A549 (cell line): ENCODE data around the gene GRXCR2. TPM values are rescaled to one million over a fixed set of nuclear protein-coding genes. Genes with fewer than 3 reads are reported as not detected.

ENCODE experiments used
- ATAC-seq, 2 experiments: fragments of 200-7000 bp in 1 of 2; fragments of >200 bp in 1 of 2; cut with Nextera tagmentation in 1 of 2; cut with Tn5 transposase in 1 of 2; 3 replicates each; pipeline versions ENCODE4 v1.8.0 to v1.9.1; 2018 to 2020; ENCODE audit warnings: mild to moderate bottlenecking in 1 of 2, moderate library complexity in 1 of 2
- CTCF ChIA-PET: fragments of 300-600 bp; sonication (Branson Sonifier 250); formaldehyde crosslinking; extraction: SDS; loops from one replicate; lab custom pipeline; 2021; ENCODE audit warnings: antibody characterized with exemption, inconsistent platforms; lab: Yijun Ruan, JAX
- POLR2A ChIA-PET: fragments of 350-600 bp; formaldehyde crosslinking; extraction: SDS; loops from one replicate; lab custom pipeline; 2021; ENCODE audit warnings: antibody characterized with exemption, inconsistent platforms; lab: Yijun Ruan, JAX
- DNase-seq, 2 experiments: peaks; one replicate each; pipeline versions ENCODE4 v3.0.0 to v3.0.0-alpha.2; 2011 to 2016; ENCODE audit warnings: low read depth in 1 of 2, low spot score in 1 of 2
- FAIRE-seq: peaks from 2 replicates; lab custom pipeline; 2011; peaks lifted over from hg19 to GRCh38; lab: Jason Lieb, UNC
- H3K27ac ChIP-seq, 2 experiments: fragments of >200 bp; sonication (Bioruptor Twin); formaldehyde crosslinking; 3 replicates each; pipeline ENCODE4 v1.5.1; 2016 to 2017
- H3K4me1 ChIP-seq: fragments of >200 bp; sonication (Bioruptor Twin); formaldehyde crosslinking; 3 replicates; pipeline ENCODE4 v1.6.1; 2016
- H3K4me2 ChIP-seq: fragments of >200 bp; sonication (Bioruptor Twin); formaldehyde crosslinking; 3 replicates; pipeline ENCODE4 v1.6.1; 2016
- H3K4me3 ChIP-seq: fragments of >200 bp; sonication (Bioruptor Twin); formaldehyde crosslinking; 3 replicates; pipeline ENCODE4 v1.5.1; 2016
- H3K9me3 ChIP-seq: fragments of >200 bp; sonication (Bioruptor Twin); formaldehyde crosslinking; 3 replicates; pipeline ENCODE4 v1.6.1; 2016
- CBX8 ChIP-seq: fragments of 200-600 bp; sonication (generic); IDR thresholded peaks from 2 replicates; pipeline ENCODE4 v1.6.1; 2016
- CEBPB ChIP-seq, 2 experiments: fragments of >200 bp in 1 of 2; sonication (Bioruptor Twin) in 1 of 2; formaldehyde crosslinking in 1 of 2; IDR thresholded peaks; 2 replicates each; pipeline ENCODE4 v1.6.1; 2012 to 2016
- CHD2 ChIP-seq: fragments of 150-350 bp; IDR thresholded peaks from 2 replicates; pipeline ENCODE4 v1.6.1; 2014; ENCODE audit warnings: low read length; ENCODE audit not compliant: partially characterized antibody
- CHD4 ChIP-seq: fragments of 200-600 bp; sonication (generic); IDR thresholded peaks from 2 replicates; pipeline ENCODE4 v1.6.1; 2016; ENCODE audit warnings: antibody characterized with exemption, mild to moderate bottlenecking, borderline replicate concordance
- EHF ChIP-seq: fragments of 250-450 bp; sonication (Bioruptor Pico); IDR thresholded peaks from 2 replicates; pipeline ENCODE4 v1.5.0; 2020; ENCODE audit warnings: mild to moderate bottlenecking
- EP300 ChIP-seq, 2 experiments: fragments of >200 bp; sonication (Bioruptor Twin); formaldehyde crosslinking; IDR thresholded peaks; 2 replicates in 1 of 2; 3 replicates in 1 of 2; pipeline ENCODE4 v1.6.1; 2016 to 2017
- FOSB ChIP-seq: fragments of 250-450 bp; sonication (Bioruptor Pico); IDR thresholded peaks from 2 replicates; pipeline ENCODE4 v1.5.0; 2020; ENCODE audit warnings: mild to moderate bottlenecking, moderate library complexity
- FOSL2 ChIP-seq, 2 experiments: fragments of 450-650 bp in 1 of 2; fragments of >200 bp in 1 of 2; sonication (Bioruptor Twin) in 1 of 2; formaldehyde crosslinking; IDR thresholded peaks; 2 replicates each; pipeline versions ENCODE4 v1.5.0 to v1.6.1; 2016 to 2020; ENCODE audit warnings: mild to moderate bottlenecking in 1 of 2, moderate library complexity in 1 of 2
- HEYL ChIP-seq: fragments of 250-450 bp; sonication (Bioruptor Pico); IDR thresholded peaks from 2 replicates; pipeline ENCODE4 v1.8.0; 2021; ENCODE audit warnings: mild to moderate bottlenecking, moderate library complexity
- HOXA7 ChIP-seq: fragments of 250-450 bp; sonication (Bioruptor Pico); IDR thresholded peaks from 2 replicates; pipeline ENCODE4 v1.5.0; 2020; ENCODE audit warnings: mild to moderate bottlenecking, moderate library complexity
- HOXB13 ChIP-seq: fragments of 250-450 bp; sonication (Bioruptor Pico); IDR thresholded peaks from 2 replicates; pipeline ENCODE4 v1.5.0; 2020; ENCODE audit warnings: low read depth, mild to moderate bottlenecking, moderate library complexity
- JUNB ChIP-seq: fragments of >200 bp; sonication (Bioruptor Twin); formaldehyde crosslinking; IDR thresholded peaks from 2 replicates; pipeline ENCODE4 v1.6.1; 2016
- NFE2L2 ChIP-seq: fragments of 150-350 bp; conservative IDR thresholded peaks from 2 replicates; pipeline ENCODE4 v1.6.1; 2014; ENCODE audit warnings: low read length
- PHF8 ChIP-seq: fragments of 200-600 bp; sonication (generic); IDR thresholded peaks from 2 replicates; pipeline ENCODE4 v1.6.1; 2016; ENCODE audit warnings: low read depth, mild to moderate bottlenecking, antibody characterized with exemption, moderate library complexity, borderline replicate concordance
- POLR2A ChIP-seq: IDR thresholded peaks from 2 replicates; pipeline ENCODE4 v1.6.1; 2012; ENCODE audit warnings: mild to moderate bottlenecking, low read length
- RAD21 ChIP-seq, 2 experiments: fragments of >200 bp in 1 of 2; sonication (Bioruptor Twin) in 1 of 2; formaldehyde crosslinking in 1 of 2; IDR thresholded peaks in 1 of 2; conservative IDR thresholded peaks in 1 of 2; 2 replicates in 1 of 2; 3 replicates in 1 of 2; pipeline ENCODE4 v1.6.1; 2012 to 2018; ENCODE audit warnings: inconsistent platforms in 1 of 2
- SMC3 ChIP-seq: fragments of >200 bp; sonication (Bioruptor Twin); formaldehyde crosslinking; IDR thresholded peaks from 3 replicates; pipeline ENCODE4 v1.6.1; 2018; ENCODE audit warnings: inconsistent platforms
- ZC3H11A ChIP-seq: fragments of 450-650 bp; IDR thresholded peaks from 2 replicates; pipeline ENCODE4 v1.6.1; 2014; ENCODE audit warnings: antibody characterized with exemption, mild to moderate bottlenecking
- WGBS: methylation state at CpG from one replicate; pipeline ENCODE4 v1.1.6; 2017; ENCODE audit errors: missing lambda C conversion rate; 5-methylcytosine and 5-hydroxymethylcytosine counted together
- polyA plus RNA-seq, 4 experiments: library from polyadenylated mRNA; depleted of rRNA in 3 of 4; stranded (reverse); fragments of >200 nt; fragmentation: RNase III in 1 of 4; extraction: RNeasy Plus Mini Kit Qiagen cat#74134 plus additional on column Dnase treatment in 1 of 4; gene quantifications; 2 replicates in 3 of 4; 3 replicates in 1 of 4; pipeline ENCODE4 v1.2.3, GENCODE V29; 2011 to 2017
- TF ChIP-seq, protein P1 (sequence below): IDR thresholded peaks from 2 replicates; pipeline ENCODE4 v1.6.1; 2012
- TF ChIP-seq, protein P2 (sequence below): fragments of >200 bp; sonication (Bioruptor Twin); formaldehyde crosslinking; IDR thresholded peaks from 2 replicates; pipeline ENCODE4 v1.6.1; 2016
- TF ChIP-seq, protein P3 (sequence below): fragments of 200-600 bp; sonication (generic); IDR thresholded peaks from 2 replicates; pipeline ENCODE4 v1.6.1; 2016; ENCODE audit warnings: antibody characterized with exemption, mild to moderate bottlenecking, moderate library complexity

GRXCR2 gene
- polyA plus RNA-seq, 2 of the 4 experiments (the other 2 are of a cell fraction): 0.05 TPM; not detected in 1

DNA sequence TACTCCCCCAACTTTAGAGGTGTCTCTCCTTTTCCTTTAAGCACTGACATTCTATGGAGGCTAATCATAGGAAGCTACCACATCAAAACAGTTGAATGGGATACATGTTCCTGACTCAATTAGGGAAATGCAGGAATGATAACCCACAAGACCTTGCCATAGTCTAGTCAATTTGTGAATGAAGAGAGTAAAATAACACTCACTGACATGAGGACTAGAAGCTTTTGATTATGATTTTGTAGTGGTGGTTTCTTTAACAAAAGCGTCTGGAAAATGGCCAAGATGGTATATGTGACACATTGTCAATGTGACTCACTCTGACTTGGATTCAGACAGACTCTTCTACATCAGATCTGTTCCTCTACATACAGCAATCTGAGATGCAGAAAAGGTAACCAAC, 24.0 kb downstream of the GRXCR2 start:
- CTCF ChIA-PET: interaction anchor here (0.9 to 1.4 kb wide), 2 partner anchors 13 to 40 kb away, joined by 3 to 7 read pairs; partner anchors contain the start of gene PRELID2
- Histone ChIP-seq H3K4me1 (0 out of 3 replicates have a peak, but pooled peaks cover 7% of the 10 kb centered on the region), H3K4me2 (no peak overlapping the region), H3K4me3 (no peak overlapping the region), H3K9me3 (no peaks in the 10 kb centered on the region), H3K27ac (no peak overlapping the region)
- TF ChIP-seq SMC3 (no peak), FOSL2 (IDR thresholded peaks at IDR 0.05) (no peak), FOSL2 (CRISPR knock-in tag; IDR thresholded peaks at IDR 0.05) (peak; percentile 28; the same call in 1 of the 2 replicates), EP300 (IDR thresholded peaks at IDR 0.05) (no peak), PHF8 (no peak), FOSB (no peak)
- POLR2A ChIA-PET: interaction anchor here (0.6 kb wide), 1 partner anchor 10 kb away, joined by 4 read pairs; no protein-coding TSS in a partner anchor
- ATAC-seq (no peak; a peak in 1 of 6 replicates), FAIRE-seq (no peak), DNase-seq (no peak)
- 13% methylated on average over 1 of the region's 1 CpG for WGBS

DNA sequence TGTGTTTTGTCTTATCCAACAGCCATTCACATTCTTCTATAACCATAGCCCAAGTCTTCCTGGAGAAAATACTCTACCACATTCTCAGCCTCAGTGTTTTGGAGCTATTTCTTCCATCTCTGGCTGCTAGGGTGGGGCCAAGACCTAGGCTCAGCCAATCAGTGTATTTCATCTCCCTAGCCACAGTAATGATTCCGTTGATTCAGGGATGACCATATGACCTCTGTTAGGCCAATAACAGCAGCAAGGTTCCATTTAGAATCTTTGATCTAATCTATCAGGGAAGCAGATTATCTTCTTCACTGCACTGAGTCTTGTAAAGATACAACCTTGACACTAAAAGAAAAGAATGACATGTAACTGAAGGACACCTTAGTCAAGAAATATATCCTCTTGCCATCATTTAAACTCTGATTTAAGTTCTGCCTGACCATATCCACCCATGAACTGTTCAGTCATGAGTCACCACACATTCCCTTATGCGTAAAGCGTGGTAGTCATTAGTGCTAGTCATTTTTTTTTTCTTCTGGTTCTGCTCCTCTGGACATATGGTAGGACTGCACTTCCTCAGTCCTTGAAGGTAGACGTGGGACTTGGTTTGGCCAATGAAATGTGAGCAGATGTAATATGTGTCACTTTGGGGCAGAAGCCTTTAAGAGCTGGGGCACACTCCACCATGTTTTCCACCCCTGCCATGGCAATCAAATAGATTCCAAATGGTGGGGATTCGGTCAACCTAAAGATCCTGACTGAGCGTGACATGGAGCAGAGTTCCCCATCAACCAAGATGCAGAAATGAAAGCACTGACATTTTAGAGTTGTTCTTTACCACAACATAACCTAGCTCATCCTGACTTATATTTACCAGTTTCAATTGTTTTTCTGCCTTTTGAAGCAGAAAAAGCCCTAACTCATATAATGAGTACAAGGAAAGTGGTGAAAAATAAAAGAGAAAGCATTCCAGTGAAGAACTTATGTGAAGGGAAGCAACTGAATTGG, 25.0 kb downstream of the GRXCR2 start:
- CTCF ChIA-PET: interaction anchor here (0.6 to 0.9 kb wide), 3 partner anchors 8 to 183 kb away, joined by 3 to 4 read pairs (median 3); no protein-coding TSS in a partner anchor
- no peak overlapping the region for H3K4me2 ChIP-seq

DNA sequence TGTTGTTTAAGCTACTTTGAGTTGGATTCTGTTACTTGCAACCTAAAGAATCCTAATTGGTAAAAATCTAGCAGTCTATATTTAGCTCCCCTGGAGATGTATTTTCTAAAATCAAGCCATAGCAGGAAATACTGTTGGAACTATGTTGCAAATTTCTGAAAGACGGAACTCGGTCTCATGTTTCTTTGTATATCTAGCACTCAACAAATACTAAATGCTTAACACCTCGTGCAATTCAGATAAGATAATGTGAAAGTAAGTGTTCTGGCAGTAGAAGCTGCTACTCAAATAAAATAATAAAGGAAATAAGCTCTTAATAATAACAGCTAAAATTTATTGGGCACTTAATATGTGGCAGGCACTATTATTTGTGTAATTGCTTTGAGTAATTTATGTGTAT, 26.7 kb downstream of the GRXCR2 start:
- 72% methylated on average over 3 of the region's 3 CpGs for WGBS
- POLR2A ChIA-PET: no interaction called here
- H3K9me3 ChIP-seq: no peaks in the 10 kb centered on the region
- no peak overlapping the region for H3K27ac ChIP-seq
- no peak overlapping the region for H3K4me2 ChIP-seq
- 0 out of 3 replicates have a peak, but pooled peaks cover 7% of the 10 kb centered on the region for H3K4me1 ChIP-seq
- no peak for FAIRE-seq
- no peak for ATAC-seq
- no peak for DNase-seq
- no peak overlapping the region for H3K4me3 ChIP-seq
- CTCF ChIA-PET: interaction anchor here (0.6 to 4.6 kb wide), 6 partner anchors 10 to 1642 kb away, joined by 3 to 26 read pairs (median 4); partner anchors contain the start of gene PRELID2
- TF ChIP-seq HEYL (CRISPR knock-in tag) (no peak), CBX8 (no peak), CHD4 (no peak), ZC3H11A (no peak), HOXA7 (no peak), NFE2L2 (no peak), CHD2 (no peak), HOXB13 (CRISPR knock-in tag) (no peak), POLR2A (no peak), RAD21 (conservative IDR thresholded peaks at IDR 0.05 in 1 of 2, IDR thresholded peaks at IDR 0.05 in 1 of 2) (no peak)
- TF ChIP-seq, protein P1, sequence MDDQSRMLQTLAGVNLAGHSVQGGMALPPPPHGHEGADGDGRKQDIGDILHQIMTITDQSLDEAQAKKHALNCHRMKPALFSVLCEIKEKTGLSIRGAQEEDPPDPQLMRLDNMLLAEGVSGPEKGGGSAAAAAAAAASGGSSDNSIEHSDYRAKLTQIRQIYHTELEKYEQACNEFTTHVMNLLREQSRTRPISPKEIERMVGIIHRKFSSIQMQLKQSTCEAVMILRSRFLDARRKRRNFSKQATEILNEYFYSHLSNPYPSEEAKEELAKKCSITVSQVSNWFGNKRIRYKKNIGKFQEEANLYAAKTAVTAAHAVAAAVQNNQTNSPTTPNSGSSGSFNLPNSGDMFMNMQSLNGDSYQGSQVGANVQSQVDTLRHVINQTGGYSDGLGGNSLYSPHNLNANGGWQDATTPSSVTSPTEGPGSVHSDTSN: no peak
- TF ChIP-seq, protein P2, sequence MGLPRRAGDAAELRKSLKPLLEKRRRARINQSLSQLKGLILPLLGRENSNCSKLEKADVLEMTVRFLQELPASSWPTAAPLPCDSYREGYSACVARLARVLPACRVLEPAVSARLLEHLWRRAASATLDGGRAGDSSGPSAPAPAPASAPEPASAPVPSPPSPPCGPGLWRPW: no peak
- TF ChIP-seq, protein P3, sequence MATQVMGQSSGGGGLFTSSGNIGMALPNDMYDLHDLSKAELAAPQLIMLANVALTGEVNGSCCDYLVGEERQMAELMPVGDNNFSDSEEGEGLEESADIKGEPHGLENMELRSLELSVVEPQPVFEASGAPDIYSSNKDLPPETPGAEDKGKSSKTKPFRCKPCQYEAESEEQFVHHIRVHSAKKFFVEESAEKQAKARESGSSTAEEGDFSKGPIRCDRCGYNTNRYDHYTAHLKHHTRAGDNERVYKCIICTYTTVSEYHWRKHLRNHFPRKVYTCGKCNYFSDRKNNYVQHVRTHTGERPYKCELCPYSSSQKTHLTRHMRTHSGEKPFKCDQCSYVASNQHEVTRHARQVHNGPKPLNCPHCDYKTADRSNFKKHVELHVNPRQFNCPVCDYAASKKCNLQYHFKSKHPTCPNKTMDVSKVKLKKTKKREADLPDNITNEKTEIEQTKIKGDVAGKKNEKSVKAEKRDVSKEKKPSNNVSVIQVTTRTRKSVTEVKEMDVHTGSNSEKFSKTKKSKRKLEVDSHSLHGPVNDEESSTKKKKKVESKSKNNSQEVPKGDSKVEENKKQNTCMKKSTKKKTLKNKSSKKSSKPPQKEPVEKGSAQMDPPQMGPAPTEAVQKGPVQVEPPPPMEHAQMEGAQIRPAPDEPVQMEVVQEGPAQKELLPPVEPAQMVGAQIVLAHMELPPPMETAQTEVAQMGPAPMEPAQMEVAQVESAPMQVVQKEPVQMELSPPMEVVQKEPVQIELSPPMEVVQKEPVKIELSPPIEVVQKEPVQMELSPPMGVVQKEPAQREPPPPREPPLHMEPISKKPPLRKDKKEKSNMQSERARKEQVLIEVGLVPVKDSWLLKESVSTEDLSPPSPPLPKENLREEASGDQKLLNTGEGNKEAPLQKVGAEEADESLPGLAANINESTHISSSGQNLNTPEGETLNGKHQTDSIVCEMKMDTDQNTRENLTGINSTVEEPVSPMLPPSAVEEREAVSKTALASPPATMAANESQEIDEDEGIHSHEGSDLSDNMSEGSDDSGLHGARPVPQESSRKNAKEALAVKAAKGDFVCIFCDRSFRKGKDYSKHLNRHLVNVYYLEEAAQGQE: no peak

More for the DNA sequence above, 25.0 kb downstream of the GRXCR2 start:
- peak; percentile 12 to 16 for DNase-seq
- no peak for FAIRE-seq
- H3K9me3 ChIP-seq: no peaks in the 10 kb centered on the region
- TF ChIP-seq FOSB: no peak
- TF ChIP-seq, protein P3: no peak
- TF ChIP-seq EHF (CRISPR knock-in tag): no peak
- no peak for TF ChIP-seq FOSL2 (IDR thresholded peaks at IDR 0.05)
- TF ChIP-seq FOSL2 (CRISPR knock-in tag; IDR thresholded peaks at IDR 0.05): peak; percentile 32; the same call in 1 of the 2 replicates
- no peak for TF ChIP-seq JUNB
- TF ChIP-seq CEBPB (IDR thresholded peaks at IDR 0.05): no peak
- TF ChIP-seq, all 56 proteins: peak for 1
- 0 out of 3 replicates have a peak, but pooled peaks cover 7% of the 10 kb centered on the region for H3K4me1 ChIP-seq
- POLR2A ChIA-PET: no interaction called here
- H3K27ac ChIP-seq: no peak overlapping the region
- 64% methylated on average over 6 of the region's 6 CpGs for WGBS
- no peak overlapping the region for H3K4me3 ChIP-seq
- ATAC-seq: peak; percentile 71 to 84; a peak in 5 of 6 replicates
